Measurements from ENCODE around the gene DCLK1. TPM values are rescaled to one million over a fixed set of nuclear protein-coding genes. Genes with fewer than 3 reads are reported as not detected.

The DCLK1 gene
- total RNA-seq, 1 donor from 2014 or later: 1.5 TPM

DNA sequence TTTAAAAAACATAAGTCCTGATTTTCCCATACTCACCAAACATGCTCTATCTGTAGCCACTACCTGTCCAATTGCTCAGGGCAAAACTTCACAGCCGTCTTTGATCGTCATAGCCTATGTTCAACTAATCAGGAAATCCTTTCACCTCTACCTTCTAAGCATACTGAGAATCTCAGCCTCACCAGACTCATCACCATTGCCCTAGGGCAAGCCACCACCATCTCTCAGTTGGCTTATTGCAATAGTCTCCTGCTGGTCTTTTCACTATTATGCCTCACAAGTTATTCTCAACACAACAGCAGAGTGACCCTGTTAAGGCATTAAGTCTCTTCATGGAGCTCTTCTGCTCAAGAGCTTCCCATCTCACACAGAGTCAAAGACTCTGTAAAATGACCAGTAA, 394.3 kb downstream of the DCLK1 start:
- ATAC-seq: no peak

- ATAC-seq: no peak
These were observed 397.4 kb downstream of the DCLK1 start for GRCh38 chr13:35733827-35734226.

DNA sequence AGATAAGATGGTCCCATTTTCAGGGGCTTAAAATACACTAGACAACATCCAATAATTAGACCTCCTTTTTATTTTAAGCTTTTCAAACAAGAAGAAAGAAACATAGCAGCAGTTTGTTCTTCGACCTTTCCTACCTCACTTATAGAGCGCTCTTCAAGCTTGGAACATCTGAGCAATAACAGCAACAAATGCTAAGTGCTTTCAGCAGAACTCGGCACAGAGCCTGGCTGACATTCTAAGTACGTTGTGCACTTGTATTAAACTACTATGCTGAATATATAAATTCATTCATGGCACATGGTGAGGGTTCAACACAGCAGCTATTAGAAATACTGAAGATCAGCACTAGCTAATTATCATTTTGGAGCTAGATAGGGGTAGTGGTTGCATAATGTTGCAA, 398.6 kb downstream of the DCLK1 start:
- no peak for ATAC-seq

DNA sequence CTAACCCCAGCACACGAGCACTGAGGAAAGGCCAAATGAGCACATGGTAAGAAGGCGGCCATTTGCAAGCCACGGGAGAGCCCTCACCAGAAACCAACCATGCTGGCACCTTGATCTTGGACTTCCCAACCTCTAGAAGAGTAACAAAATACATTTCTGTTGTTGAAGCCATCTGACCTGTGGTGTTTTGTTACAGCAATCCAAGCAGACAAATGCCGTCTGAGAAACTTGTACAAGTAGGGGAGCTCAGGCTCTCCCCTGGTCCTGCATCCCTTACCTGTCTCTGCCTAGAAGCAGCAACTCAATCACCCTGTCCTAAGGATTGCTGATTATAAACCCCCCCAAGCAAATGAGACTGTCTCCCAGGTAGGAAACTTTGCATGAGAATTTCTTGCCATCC, 399.7 kb downstream of the DCLK1 start:
- no peak for ATAC-seq

DNA sequence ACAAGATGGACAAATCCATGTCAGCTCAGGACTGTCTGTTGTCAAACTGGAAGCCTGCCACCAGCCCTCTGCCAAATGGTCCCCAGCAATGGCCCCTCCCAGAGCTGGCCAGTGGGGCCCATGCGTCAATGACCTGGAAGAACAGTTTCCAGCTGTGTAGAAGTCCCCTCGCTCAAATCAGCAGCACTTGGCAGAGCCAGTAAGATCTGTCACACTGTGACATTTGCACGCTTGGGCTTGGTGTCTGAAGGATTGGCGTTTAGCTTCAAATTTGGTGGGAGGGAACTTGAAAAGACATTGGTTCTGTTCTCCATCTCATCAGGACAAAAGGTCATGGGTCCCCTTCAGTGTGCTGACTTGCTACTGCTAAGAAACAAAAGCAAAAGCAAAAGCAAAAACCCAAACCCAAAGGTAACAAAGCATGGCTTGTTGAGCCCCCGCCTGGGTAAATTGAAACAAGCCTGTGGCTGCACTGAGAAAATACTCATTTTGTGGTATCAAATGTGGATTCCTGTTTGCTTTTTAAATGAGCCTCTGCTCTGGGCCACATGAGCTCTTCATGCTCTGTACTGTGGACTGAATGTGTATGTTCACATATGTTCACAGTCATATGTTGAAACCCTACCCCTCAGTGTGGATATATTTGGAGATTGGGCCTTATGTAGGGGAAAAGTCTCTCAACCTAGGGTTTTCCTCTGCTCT, 401.1 kb downstream of the DCLK1 start:
- ATAC-seq: no peak

DNA sequence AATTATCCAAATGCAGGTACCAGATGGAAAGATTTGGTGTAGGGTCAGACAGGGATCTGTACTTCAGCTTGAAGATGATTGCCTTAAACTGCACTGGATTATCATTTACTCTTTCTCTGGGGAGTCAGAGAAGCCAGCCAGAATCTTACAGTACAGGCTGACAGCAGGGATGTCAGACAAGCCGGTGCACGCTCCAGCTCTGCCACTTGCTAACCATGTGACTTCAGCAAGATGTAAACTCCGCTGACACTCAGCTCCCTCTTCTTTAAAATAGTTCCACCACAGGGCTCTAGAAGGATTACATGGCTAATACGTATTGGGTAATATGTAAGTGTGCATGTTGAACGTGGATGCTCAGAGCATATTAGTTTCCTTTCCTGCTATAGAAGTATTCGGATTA, 403.3 kb downstream of the DCLK1 start:
- ATAC-seq: peak; percentile 95

GRCh38 chr13:35724446-35724845, 406.7 kb downstream of the DCLK1 start:
- ATAC-seq: no peak

DNA sequence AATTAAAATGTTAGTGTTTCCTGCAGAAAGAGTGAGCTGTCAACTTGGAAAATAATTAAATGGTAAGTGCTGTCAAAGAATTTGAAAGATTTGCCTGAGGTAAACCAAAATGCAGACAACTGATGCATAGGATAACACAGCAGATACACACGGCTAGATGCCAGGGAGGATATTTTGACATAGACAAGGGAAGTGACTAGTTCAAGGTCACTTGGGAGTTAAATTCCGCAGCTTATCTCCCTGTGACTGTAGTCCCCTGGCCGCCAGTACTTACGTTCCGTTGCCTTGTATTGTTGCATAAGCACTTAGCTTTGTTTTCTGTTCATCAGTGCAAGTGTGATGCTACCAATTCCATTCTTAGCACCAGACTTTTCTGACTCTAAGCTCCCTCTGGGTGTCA, 407.4 kb downstream of the DCLK1 start:
- ATAC-seq: no peak

DNA sequence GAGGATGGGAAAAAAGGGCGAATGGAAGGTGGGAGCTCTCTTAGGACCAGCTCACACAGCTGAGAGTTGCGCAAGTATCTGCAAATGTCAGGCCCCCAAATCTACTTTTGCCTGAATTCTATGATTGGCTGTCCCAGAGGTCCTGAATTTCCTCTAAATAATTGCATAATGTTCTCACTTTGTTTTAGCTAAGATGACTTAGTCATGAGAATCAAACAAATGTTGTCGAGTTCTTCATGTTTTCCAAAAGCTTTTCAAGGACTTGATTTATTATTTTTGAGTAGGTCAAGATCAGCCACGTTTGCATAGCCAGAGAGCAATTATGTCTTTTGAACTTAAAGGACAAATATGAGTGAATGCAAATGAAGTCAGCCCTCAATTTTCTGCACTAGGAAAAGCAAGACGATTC, 408.1 kb downstream of the DCLK1 start:
- ATAC-seq: no peak

DNA sequence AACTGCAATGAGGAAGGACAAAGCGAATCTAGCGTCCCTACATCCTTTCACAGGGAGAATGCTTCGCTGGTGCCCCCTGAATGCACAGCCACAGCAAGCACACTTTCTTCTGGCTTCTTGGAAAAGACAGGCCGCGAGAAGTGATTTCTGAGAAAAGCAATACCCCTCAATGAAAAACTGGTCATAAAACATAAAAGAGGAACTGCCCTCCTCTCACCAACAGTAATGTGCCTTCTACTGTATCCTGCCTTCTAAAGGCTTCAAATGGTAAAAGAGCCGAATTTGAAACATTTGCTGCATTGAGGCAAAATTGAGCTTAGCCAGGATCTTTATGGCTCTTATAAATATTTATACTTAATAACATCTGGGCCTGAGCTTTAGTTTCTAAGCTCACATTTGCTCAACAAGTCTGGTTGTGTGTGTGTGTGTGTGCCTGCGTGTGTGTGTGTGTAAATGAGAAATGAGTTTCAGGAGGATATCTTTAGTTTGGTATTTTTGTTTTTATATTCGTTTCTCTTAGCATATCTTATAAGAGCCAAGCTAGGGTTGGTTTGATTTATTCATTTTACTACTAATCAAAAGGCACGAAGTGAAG, 408.6 kb downstream of the DCLK1 start:
- ATAC-seq: no peak

DNA sequence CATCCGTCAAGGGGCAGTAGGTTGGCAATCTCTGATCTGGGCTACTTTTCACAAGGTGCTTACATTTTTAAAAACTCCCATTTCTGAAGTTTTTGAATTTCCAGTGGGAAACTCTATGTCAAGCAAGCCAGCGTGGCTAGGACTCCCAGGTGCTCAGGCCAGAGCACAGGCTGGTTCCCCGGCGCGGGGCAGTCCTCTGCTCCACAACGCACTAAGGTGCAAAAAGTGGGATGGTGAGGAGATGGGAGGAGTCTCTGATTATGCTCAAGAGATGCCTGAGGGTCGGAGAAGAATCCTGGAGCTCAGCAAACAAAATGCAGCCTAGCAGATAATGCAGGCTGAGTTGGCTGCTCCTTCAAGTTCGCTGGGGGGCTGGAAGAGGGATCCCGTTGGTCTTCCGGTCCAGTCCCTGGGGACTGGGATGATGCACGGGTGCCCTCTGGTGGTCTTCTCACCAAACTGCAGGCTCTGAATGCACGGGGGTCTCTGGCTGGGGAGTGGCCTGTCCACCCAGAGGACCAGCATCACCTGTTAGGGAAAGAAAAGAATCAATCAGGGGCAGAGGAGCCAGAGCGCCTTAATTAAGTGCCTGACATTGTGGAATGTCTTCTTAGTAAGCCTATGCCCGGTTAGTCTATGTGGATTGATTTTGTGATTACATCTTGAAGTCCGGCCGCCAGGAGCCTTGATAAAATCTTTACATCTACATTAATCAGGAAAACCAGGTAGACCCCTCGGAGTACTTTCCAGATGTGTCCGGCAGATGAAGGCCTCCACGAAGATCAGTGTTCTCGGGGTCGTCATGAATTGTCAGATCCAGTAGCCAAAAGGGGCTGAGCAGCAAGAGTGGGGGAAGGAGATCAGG, 410.3 kb downstream of the DCLK1 start:
- ATAC-seq: peak; percentile 43

- peak; percentile 85 for ATAC-seq
These were observed 410.9 kb downstream of the DCLK1 start for GRCh38 chr13:35720290-35720689.

Other genes with a start within 250 kb of the DCLK1 start
- 0.16 TPM for gene SOHLH2, start 83.2 kb upstream of the DCLK1 start, total RNA-seq
- gene CCDC169, start 166.4 kb upstream of the DCLK1 start, total RNA-seq: 0.40 TPM
- 14.2 TPM for gene SPART, start 215.0 kb upstream of the DCLK1 start, total RNA-seq

Measured in esophagus mucosa (tissue), 1 donor.